ENCODE measurements around the gene MAPK14.

DNA sequence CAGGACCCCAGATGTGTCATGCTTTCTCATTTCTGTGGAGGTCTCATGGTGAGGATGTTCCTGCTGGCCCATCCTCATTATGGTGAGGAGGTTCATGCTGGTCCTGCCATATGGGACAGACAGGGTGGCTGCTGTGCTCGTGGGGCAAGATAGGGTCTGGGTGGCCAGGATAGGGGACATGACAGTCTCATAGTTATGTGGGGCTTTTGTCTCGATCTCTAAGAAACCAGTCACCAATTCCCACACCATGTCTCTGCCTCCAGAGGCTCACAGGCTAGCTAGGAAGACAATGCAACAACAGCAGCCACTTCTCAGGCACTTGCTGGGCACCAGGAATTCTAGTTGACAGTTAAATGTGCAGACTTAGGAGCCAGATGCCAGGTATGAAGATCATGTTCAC lies 98.5 kb downstream of the MAPK14 start:
- no peak for TF ChIP-seq CTCF (conservative IDR thresholded peaks at IDR 0.05; ENCODE audit: low read depth, low read length)
- no peak for TF ChIP-seq EZH2phosphoT487 (IDR thresholded peaks at IDR 0.05; ENCODE audit: borderline replicate concordance, low read length)

Measured in PC-3 (cell line).